GM19193 (cell line): Measurements from ENCODE around the gene YLPM1.

Experiments
- POLR2A ChIP-seq: IDR thresholded peaks from 4 replicates; pipeline ENCODE4 v1.6.1; 2011; ENCODE audit not compliant: insufficient read depth, insufficient read length; ENCODE audit errors: extremely low read depth

Gene YLPM1

DNA sequence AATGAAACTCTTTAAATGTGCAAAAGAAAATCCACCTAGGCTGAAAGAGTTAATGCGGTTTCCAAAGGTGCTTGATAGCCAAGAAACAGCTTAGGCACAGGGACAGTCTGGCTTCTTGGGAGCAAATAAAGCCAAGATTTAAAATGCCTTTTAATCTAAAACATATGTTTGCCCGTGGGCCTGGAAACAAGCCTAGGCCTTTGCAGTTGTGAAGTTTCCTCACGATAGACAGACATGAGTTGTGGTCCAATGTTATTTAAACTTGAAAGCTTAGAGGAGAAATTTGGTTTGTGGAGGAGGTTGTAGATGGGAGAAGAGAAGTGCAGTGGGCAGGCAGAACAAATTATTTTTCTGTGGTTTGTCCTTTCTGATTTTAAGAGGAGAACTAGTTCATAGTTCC is 83.1 kb downstream of the YLPM1 start:
- TF ChIP-seq POLR2A: no peak

DNA sequence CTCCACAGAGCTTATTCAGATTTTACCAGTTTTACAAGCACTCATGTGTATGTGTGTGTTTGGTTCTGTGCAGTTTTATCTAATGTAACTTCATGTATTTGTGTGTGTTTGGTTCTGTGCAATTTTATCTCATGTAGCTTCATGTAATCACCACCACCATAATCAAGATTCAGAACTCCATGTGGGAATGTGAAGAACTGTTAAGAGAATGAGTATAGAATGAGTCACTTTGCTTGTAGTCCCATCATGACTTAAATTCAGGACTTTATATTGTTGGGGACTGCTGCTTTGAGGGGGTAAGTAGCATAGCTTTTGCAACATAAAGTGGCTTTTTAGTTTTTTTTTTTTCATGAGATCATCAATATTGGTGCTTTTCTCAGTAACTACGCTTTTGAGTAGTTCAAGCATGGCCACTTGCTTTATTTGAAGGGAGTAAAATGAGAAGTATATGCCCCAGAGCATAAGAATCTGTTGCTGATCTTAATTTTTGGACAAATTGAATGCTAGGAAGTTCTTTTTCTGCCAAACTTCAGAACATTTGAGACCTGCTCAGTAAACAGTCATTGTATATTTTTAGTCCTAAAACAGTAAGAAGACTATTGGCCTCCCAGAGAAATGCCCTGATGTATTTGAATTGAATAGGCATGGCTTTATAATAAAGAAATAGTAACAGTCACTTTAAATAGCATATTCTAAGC is 84.0 kb downstream of the YLPM1 start:
- no peak for TF ChIP-seq POLR2A

DNA sequence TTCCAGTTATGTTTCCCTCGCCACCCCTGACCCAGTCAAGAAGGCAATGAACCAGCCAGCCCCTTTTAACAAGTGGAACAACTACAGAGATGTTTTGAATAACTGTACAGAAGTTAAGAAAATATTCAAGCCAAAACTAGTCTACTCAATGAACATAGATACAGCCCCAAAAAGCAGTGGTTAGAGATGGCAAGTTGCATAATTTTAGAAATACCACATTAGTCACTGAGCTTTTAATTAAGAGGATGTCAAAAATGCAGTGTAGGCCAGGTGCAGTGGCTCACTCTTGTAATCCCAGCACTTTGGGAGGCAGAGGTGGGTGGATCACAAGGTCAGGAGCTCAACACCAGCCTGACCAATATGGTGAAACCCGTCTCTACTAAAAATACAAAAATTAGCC is 85.7 kb downstream of the YLPM1 start:
- TF ChIP-seq POLR2A: no peak

DNA sequence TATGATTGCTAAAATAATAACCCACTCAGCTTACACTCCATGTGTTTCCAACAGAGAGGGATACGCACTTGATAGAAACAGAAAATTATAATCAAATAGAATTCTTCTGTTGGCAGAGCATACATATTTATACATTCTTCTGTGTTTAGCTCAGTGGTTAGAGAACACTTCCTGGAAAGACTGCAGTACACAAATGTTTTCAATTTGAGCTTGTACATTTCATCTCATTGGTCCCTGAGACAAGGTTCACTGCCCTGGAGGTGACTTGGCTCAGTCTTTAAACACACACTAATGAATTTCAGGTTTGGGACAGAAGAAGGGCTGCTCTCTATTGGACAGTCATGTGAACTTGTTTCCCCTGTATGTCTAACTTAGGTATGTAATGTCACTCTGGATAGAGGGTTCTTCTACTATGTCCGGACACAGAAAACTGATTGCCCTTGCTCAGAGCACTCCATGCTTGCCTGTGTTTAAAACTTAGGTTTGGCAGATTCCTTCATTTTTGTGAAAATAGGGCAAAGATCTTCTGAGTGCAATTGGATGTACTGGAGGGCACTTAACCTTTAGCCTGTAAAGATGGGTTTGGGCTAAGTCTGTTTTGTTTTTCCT is 89.9 kb downstream of the YLPM1 start:
- no peak for TF ChIP-seq POLR2A

DNA sequence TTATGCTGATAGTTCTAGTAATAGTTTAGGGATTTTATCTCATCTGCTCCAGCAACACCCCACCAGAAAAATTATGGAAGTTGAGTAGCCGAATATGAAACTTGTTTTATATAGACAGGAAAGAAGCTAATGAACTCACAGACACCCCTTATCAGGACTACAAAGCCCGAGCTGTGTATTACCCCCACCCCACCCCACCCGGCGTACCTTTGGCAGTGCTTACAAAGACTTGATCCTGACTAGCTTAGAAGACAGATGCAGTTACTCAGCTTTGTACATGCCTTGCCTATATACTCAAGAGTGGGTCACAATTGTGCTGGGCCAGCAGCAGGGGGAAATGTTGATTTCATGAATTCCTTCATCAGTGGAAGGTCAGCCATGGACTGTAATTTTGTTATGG is 90.5 kb downstream of the YLPM1 start:
- TF ChIP-seq POLR2A: no peak

DNA sequence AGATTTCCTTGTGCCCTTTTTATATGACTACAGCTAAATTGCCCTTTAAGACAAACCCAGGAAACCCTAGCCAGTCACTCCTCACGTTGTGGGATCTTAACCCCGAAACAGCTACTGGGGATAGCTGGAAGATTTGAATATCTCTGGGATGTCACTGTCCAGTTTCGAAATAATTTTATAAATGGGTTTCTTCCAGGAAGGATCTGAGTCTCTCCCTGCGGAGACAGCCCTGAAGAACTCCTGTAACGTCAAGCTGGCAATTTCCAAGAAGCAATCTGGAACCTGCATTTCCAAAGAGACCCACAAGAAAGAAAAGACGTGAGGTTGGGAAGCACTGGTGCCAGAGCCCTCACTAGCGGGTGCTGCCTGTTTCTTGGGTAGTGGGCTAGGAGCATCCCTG is 91.9 kb downstream of the YLPM1 start:
- TF ChIP-seq POLR2A: no peak

DNA sequence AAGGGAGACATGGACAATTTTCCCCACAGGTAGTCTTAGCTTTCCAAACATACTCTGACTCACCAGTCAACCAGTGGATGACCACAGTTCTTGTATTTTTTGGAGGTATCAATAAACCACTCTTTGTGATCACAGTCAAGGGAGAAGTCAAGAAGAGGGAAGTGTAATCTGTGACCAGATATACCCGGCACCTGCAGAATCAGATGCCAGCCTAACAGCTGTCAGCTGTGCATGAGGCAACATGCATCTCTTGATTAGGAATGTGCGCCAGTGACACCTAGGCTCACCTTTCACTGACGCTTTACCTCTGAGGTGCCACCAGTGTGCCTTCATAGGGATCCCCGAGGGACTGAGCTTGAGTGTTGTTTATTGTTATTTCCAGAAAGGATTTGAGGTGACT is 92.8 kb downstream of the YLPM1 start:
- no peak for TF ChIP-seq POLR2A

DNA sequence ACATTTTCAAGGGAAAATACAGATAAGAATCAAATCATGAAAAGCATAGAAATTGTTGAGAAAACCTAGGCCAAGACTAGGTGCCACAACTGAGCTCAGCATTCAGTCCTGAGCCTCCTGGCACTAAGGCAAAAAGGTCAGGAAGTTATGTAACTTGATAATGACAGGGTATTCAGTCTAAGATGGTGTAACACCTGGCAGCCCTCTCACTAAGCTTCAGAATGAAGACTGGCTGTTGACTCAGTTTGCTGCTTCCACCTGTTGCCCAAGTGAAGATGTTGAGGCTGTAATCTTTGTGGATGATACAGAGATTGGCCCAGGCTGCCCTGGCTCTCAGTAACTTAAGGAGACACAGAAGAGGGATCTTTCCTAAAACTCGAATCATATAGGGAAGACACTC is 93.2 kb downstream of the YLPM1 start:
- TF ChIP-seq POLR2A: no peak

DNA sequence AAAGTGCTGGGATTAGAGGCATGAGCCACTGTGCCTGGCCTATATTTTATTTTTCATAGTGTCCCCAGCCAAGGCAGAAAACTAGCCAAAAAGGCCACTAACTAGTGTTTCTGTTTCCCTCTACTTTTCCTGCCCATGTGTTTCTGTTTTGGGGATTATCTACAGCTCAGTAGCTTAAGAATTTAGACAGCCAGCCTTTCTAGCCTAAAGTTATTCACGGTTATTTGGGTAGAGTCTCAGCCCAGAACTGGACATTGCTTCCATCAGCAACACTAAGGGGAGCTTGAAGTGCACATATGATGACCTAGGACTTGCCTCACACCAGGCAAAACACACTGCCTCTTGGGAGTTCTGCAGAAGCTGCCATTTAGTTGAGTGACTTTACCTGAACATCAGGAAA is 94.9 kb downstream of the YLPM1 start:
- no peak for TF ChIP-seq POLR2A

DNA sequence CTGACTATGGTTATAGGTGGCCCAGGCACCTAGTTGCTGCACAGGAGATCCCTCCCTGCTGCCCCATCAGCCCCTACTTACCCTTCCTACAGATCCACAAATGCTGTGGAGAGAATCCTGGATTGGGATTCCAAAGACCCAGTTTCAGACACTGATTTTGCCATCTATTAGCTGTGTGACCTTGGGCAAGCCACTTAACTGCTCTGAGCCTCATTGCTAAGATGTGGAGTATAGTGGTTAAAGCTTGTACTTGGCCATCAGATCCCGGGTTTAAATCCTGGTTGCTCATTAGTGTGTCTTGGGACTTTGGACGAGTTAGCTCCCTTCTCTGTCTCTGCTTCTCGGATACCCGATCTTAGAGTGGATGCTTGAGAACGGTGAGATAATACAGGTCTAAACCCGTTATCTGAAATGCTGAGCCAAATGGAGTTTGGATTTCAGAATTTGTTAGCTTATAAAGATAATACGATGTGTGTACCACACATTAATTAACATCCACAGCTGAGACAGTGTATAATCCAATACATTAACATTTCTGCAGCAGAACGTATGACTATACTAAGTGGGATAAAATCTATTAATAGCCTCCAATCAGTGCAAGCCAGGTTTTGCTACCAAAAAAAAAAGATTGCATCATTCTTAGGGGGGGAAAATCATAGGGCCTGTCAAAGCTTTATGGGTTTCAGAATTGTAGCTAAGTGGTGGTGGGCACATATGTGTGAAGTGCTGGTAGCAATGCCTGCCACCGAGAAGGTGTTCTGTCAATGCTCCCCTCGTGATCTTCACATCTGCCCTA is 96.8 kb downstream of the YLPM1 start:
- no peak for TF ChIP-seq POLR2A

DNA sequence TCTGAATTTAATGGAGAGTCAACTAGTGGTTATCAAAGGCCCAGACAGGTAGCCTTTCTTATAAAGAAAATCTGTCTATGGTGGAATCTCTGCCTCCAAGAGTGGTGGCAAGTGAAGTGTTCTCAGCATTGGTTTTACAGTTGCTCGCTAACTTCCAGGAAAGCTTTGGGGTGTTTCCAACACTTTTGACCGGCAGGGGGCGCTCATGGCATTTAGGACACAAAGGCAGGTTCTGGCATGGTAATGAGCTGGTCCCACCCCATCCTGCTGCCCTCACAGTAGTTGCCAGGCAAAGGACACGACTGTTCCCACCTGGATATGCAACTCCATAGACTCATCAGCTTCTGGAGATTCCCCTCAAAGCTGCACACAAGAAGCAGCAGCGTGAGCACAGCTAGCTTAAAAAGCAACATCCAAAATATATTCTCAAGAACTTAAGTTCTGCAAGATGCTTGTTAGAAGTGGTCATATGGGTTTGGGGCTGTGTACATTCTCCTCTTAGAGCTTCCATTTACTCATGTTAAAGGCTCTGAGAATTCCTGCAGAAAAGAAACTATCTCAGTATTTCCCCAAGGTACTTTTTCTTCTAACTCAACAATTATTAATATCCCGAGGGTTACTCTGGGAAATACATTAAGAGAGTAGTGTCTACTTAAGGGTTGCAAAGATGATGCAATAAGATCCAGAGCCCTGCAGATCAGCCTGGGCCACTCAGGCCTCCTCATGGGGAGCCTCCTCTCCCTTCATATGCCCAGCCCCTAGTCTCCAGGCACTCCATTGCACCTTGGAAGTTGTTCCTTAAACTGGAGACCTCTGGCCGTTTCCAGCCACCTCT is 98.0 kb downstream of the YLPM1 start:
- TF ChIP-seq POLR2A: no peak

DNA sequence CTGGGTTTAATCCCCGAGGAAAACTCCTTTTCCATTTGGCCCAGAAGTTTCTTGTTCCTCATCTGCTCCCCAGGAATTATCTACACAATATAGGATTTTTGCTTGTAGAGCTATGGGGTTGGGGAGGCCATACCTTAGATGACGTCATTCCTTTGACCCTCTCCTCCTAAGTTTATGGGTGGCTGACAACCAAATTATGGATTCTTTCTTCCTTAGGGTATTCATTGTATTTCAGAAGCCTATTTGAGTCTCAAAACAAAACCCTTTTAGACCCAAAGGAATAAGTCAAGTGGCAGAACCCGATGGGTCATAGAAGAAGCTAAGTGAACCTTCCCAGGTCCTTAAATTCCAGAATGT is 98.6 kb downstream of the YLPM1 start:
- TF ChIP-seq POLR2A: no peak

DNA sequence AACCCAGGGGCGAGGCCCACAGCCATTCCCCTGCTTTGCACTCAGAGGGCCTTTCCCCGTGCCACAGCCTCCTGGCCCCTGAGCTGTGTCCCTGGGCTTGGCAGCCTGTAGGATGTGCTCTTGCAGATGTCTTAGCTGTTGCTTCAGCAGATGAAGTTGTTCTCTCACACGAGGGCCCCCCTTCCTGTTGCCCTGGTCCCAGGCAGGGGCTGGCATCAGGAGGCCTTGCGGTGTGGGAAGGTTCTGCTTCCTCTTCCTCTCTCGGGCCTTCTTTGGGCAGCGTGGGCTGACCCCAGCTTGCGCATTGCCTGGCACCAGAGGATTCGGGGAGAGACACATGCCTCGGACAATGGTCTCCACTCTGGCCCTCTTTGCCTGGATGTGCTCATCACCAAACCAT is 100.2 kb downstream of the YLPM1 start:
- TF ChIP-seq POLR2A: no peak

DNA sequence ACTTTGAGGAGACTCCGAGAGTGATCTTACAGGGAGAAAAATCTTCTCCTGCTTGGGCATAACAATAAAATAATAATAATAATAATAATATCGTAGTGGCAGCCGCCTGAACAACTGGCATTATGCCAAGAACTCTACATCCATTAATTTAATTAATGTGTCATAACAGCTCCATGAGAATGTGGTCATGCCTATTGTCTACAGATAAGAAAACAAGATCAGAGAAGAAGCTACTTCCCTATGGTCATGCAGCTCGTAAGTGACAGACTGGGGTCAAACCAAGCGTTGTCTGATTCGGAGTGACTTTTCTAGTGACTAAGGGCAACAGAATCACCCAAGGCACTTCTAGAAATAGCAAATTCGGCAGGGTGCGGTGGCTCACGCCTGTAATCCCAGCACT is 101.1 kb downstream of the YLPM1 start:
- no peak for TF ChIP-seq POLR2A

DNA sequence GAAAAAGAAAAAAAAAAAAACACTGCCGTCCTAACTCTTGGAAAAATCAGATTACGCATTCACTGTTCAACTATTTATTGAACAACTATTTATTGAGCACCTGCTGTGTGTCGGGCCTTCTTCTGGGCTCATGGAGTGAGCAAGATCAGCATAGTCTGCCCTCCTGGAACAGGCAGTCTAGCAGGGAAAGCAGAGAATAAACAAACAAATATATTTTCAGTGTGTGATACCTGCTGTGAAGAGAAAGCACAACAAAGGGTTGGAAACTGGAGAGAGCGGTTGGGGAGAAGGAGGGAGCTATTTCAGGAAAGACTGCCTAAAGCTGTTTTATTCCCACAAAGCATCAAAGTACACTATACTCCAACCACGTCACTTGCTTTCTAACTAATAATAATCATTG is 102.0 kb downstream of the YLPM1 start:
- TF ChIP-seq POLR2A: no peak
